ENCODE measurements around the gene PLIN4. TPM values are rescaled to one million over a fixed set of nuclear protein-coding genes. Genes with fewer than 3 reads are reported as not detected.

The PLIN4 gene
- total RNA-seq, 2 donors from 2014 or later: 3.4 to 7.1 TPM

GRCh38 chr19:4550018-4550417 is 31.7 kb upstream of the PLIN4 start:
- Histone ChIP-seq H3K27me3 (replicated peaks; ENCODE audit: insufficient read depth) (no peaks in the 10 kb centered on the region), H3K4me1 (ENCODE audit: control insufficient read depth in 1 of 2, low read depth in 2 of 2) (no peaks in the 10 kb centered on the region), H3K27ac (no peak overlapping the region), H3K9me3 (no peaks in the 10 kb centered on the region), H3K4me3 (no peak overlapping the region), H3K36me3 (no peaks in the 10 kb centered on the region)
- DNase-seq (ENCODE audit: low spot score): no peak
- no peak for ATAC-seq (ENCODE audit: insufficient number of reproducible peaks, low FRiP score, low read depth)
- TF ChIP-seq, protein P1, sequence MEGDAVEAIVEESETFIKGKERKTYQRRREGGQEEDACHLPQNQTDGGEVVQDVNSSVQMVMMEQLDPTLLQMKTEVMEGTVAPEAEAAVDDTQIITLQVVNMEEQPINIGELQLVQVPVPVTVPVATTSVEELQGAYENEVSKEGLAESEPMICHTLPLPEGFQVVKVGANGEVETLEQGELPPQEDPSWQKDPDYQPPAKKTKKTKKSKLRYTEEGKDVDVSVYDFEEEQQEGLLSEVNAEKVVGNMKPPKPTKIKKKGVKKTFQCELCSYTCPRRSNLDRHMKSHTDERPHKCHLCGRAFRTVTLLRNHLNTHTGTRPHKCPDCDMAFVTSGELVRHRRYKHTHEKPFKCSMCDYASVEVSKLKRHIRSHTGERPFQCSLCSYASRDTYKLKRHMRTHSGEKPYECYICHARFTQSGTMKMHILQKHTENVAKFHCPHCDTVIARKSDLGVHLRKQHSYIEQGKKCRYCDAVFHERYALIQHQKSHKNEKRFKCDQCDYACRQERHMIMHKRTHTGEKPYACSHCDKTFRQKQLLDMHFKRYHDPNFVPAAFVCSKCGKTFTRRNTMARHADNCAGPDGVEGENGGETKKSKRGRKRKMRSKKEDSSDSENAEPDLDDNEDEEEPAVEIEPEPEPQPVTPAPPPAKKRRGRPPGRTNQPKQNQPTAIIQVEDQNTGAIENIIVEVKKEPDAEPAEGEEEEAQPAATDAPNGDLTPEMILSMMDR (IDR thresholded peaks at IDR 0.05): no peak

- no peaks in the 10 kb centered on the region for H3K36me3 ChIP-seq
- no peak overlapping the region for H3K4me3 ChIP-seq
- no peak for ATAC-seq (ENCODE audit: insufficient number of reproducible peaks, low FRiP score, low read depth)
- no peaks in the 10 kb centered on the region for H3K4me1 ChIP-seq (ENCODE audit: control insufficient read depth in 1 of 2, low read depth in 2 of 2)
- TF ChIP-seq, protein P1 (IDR thresholded peaks at IDR 0.05): no peak
- H3K9me3 ChIP-seq: no peaks in the 10 kb centered on the region
- H3K27ac ChIP-seq: no peak overlapping the region
- no peak for DNase-seq (ENCODE audit: low spot score)
- no peaks in the 10 kb centered on the region for H3K27me3 ChIP-seq (replicated peaks; ENCODE audit: insufficient read depth)
Observed at GRCh38 chr19:4548238-4548584, 29.9 kb upstream of the PLIN4 start.

GRCh38 chr19:4547303-4548237 is 29.3 kb upstream of the PLIN4 start:
- Histone ChIP-seq H3K4me3 (no peak overlapping the region), H3K4me1 (ENCODE audit: control insufficient read depth in 1 of 2, low read depth in 2 of 2) (no peaks in the 10 kb centered on the region), H3K27me3 (replicated peaks; ENCODE audit: insufficient read depth) (no peaks in the 10 kb centered on the region), H3K9me3 (no peaks in the 10 kb centered on the region), H3K27ac (no peak overlapping the region), H3K36me3 (no peaks in the 10 kb centered on the region)
- no peak for ATAC-seq (ENCODE audit: insufficient number of reproducible peaks, low FRiP score, low read depth)
- TF ChIP-seq, protein P1 (IDR thresholded peaks at IDR 0.05): no peak
- no peak for DNase-seq (ENCODE audit: low spot score)

- H3K4me3 ChIP-seq: no peak overlapping the region
- ATAC-seq (ENCODE audit: insufficient number of reproducible peaks, low FRiP score, low read depth) (no peak), DNase-seq (ENCODE audit: low spot score) (no peak)
- H3K27ac ChIP-seq: no peak overlapping the region
- H3K27me3 ChIP-seq (replicated peaks; ENCODE audit: insufficient read depth): no peaks in the 10 kb centered on the region
- TF ChIP-seq, protein P1 (IDR thresholded peaks at IDR 0.05): no peak
- H3K36me3 ChIP-seq: no peaks in the 10 kb centered on the region
- H3K9me3 ChIP-seq: peaks cover 5% of the 10 kb centered on the region
- no peaks in the 10 kb centered on the region for H3K4me1 ChIP-seq (ENCODE audit: control insufficient read depth in 1 of 2, low read depth in 2 of 2)
Observed at GRCh38 chr19:4543842-4544647, 25.8 kb upstream of the PLIN4 start.

Measured in thoracic aorta (tissue), 2 donors.